ENCODE results near the gene ZSWIM1.

GRCh38 chr20:45850926-45851325, 30.1 kb upstream of the ZSWIM1 start:
- TF ChIP-seq, protein P1, sequence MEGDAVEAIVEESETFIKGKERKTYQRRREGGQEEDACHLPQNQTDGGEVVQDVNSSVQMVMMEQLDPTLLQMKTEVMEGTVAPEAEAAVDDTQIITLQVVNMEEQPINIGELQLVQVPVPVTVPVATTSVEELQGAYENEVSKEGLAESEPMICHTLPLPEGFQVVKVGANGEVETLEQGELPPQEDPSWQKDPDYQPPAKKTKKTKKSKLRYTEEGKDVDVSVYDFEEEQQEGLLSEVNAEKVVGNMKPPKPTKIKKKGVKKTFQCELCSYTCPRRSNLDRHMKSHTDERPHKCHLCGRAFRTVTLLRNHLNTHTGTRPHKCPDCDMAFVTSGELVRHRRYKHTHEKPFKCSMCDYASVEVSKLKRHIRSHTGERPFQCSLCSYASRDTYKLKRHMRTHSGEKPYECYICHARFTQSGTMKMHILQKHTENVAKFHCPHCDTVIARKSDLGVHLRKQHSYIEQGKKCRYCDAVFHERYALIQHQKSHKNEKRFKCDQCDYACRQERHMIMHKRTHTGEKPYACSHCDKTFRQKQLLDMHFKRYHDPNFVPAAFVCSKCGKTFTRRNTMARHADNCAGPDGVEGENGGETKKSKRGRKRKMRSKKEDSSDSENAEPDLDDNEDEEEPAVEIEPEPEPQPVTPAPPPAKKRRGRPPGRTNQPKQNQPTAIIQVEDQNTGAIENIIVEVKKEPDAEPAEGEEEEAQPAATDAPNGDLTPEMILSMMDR (IDR thresholded peaks at IDR 0.05): no peak
- TF ChIP-seq POLR2A (IDR thresholded peaks at IDR 0.05) (no peak), POLR2AphosphoS5 (IDR thresholded peaks at IDR 0.05) (no peak), EP300 (IDR thresholded peaks at IDR 0.05) (no peak)

All from suprapubic skin (tissue), 4 donors.